Neutrophil (primary cell): ENCODE measurements around the gene UNKL.

Experiments used
- H3K27ac ChIP-seq: fragments of 200-600 bp; sonication (generic); 2 replicates; pipeline ENCODE4 v1.5.1; 2016; ENCODE audit warnings: mild to moderate bottlenecking, moderate library complexity
- H3K27me3 ChIP-seq: fragments of 200-600 bp; sonication (generic); 2 replicates; pipeline ENCODE4 v1.6.0; 2016; ENCODE audit warnings: mild to moderate bottlenecking
- H3K36me3 ChIP-seq: fragments of 200-600 bp; sonication (generic); 2 replicates; pipeline ENCODE4 v1.5.1; 2017
- H3K4me1 ChIP-seq, 2 experiments: fragments of 200-600 bp in 1 of 2; sonication (generic) in 1 of 2; 1 replicate in 1 of 2; 2 replicates in 1 of 2; pipeline versions ENCODE4 v1.5.1 to v1.6.1; 2013 to 2016; ENCODE audit warnings: low read depth in 1 of 2, low read length in 1 of 2, mild to moderate bottlenecking in 1 of 2, moderate library complexity in 1 of 2; ENCODE audit not compliant: control insufficient read depth in 1 of 2, insufficient read depth in 1 of 2
- H3K4me3 ChIP-seq, 2 experiments: fragments of 200-600 bp in 1 of 2; sonication (generic) in 1 of 2; 1 replicate in 1 of 2; 2 replicates in 1 of 2; pipeline ENCODE4 v1.5.1; 2013 to 2016; ENCODE audit warnings: low read depth in 1 of 2, low read length in 1 of 2, mild to moderate bottlenecking in 1 of 2, moderate library complexity in 1 of 2
- H3K9me3 ChIP-seq: fragments of 200-600 bp; sonication (generic); 2 replicates; pipeline ENCODE4 v1.5.1; 2016
- CTCF ChIP-seq: fragments of 200-600 bp; sonication (generic); IDR thresholded peaks from 2 replicates; pipeline ENCODE4 v1.5.1; 2016; ENCODE audit warnings: antibody characterized with exemption

The UNKL gene

GRCh38 chr16:1434644-1435592, 20.4 kb upstream of the UNKL start:
- no peak for TF ChIP-seq CTCF
- Histone ChIP-seq H3K27ac (no peak overlapping the region), H3K27me3 (peaks cover 46% of the 10 kb centered on the region), H3K4me3 (no peak overlapping the region), H3K9me3 (no peaks in the 10 kb centered on the region), H3K4me1 (no peaks in the 10 kb centered on the region), H3K36me3 (no peaks in the 10 kb centered on the region)

GRCh38 chr16:1433756-1434155, 19.3 kb upstream of the UNKL start:
- H3K4me1 ChIP-seq = no peaks in the 10 kb centered on the region
- H3K27ac ChIP-seq = no peak overlapping the region
- no peaks in the 10 kb centered on the region for H3K9me3 ChIP-seq
- no peak overlapping the region for H3K4me3 ChIP-seq
- no peak for TF ChIP-seq CTCF
- H3K36me3 ChIP-seq = no peaks in the 10 kb centered on the region
- H3K27me3 ChIP-seq = peaks cover 58% of the 10 kb centered on the region

GRCh38 chr16:1433263-1433560, 18.7 kb upstream of the UNKL start:
- Histone ChIP-seq H3K27me3 (peaks cover 63% of the 10 kb centered on the region), H3K9me3 (no peaks in the 10 kb centered on the region), H3K4me1 (peaks cover 0 to 3% of the 10 kb centered on the region in 2 experiments), H3K4me3 (no peak overlapping the region), H3K36me3 (no peaks in the 10 kb centered on the region), H3K27ac (no peak overlapping the region)
- no peak for TF ChIP-seq CTCF

- Histone ChIP-seq H3K4me1 (peaks cover 0 to 3% of the 10 kb centered on the region in 2 experiments), H3K27me3 (peaks cover 68% of the 10 kb centered on the region), H3K4me3 (no peak overlapping the region), H3K9me3 (no peaks in the 10 kb centered on the region), H3K27ac (no peak overlapping the region), H3K36me3 (no peaks in the 10 kb centered on the region)
- TF ChIP-seq CTCF = no peak
Measured at GRCh38 chr16:1432388-1433262, 18.1 kb upstream of the UNKL start.

- no peak overlapping the region for H3K4me3 ChIP-seq
Measured at GRCh38 chr16:1431497-1432270, 17.2 kb upstream of the UNKL start.

More at GRCh38 chr16:1431497-1432270, 17.2 kb upstream of the UNKL start:
- Histone ChIP-seq H3K36me3 (no peaks in the 10 kb centered on the region), H3K4me1 (peaks cover 0 to 3% of the 10 kb centered on the region in 2 experiments), H3K9me3 (no peaks in the 10 kb centered on the region), H3K27me3 (peaks cover 68% of the 10 kb centered on the region), H3K27ac (no peak overlapping the region)
- TF ChIP-seq CTCF = no peak
